Osteoblast (primary cell): Measurements from ENCODE around the gene DIO2. TPM values are rescaled to one million over a fixed set of nuclear protein-coding genes. Genes with fewer than 3 reads are reported as not detected.
A peak's percentile ranks its signal among the peaks of the same experiment; 100 is the strongest.

Source experiments
- DNase-seq: peaks from one replicate; pipeline ENCODE4 v3.0.0; 2011; ENCODE audit warnings: low spot score, mixed read lengths; ENCODE audit not compliant: insufficient read length; ENCODE audit errors: missing footprints
- H2AFZ ChIP-seq: 2 replicates; pipeline ENCODE4 v1.6.0; 2011; ENCODE audit warnings: mild to moderate bottlenecking, low read length
- H3K27ac ChIP-seq: 2 replicates; pipeline ENCODE4 v1.5.1; 2011; ENCODE audit warnings: mild to moderate bottlenecking, low read depth, low read length, moderate library complexity
- H3K27me3 ChIP-seq: 2 replicates; pipeline ENCODE4 v1.6.0; 2012; ENCODE audit warnings: mild to moderate bottlenecking, control low read depth, inconsistent platforms, low read length, moderate library complexity; ENCODE audit not compliant: insufficient read depth
- H3K36me3 ChIP-seq: 2 replicates; pipeline ENCODE4 v1.5.1; 2011; ENCODE audit warnings: mild to moderate bottlenecking, low read length, control low read depth, moderate library complexity; ENCODE audit not compliant: insufficient read depth
- H3K4me1 ChIP-seq: 2 replicates; pipeline ENCODE4 v1.5.1; 2011; ENCODE audit warnings: mild to moderate bottlenecking, low read length, control low read depth, moderate library complexity; ENCODE audit not compliant: insufficient read depth
- H3K4me2 ChIP-seq: 2 replicates; pipeline ENCODE4 v1.6.0; 2011; ENCODE audit warnings: mild to moderate bottlenecking, low read length; ENCODE audit not compliant: insufficient read depth
- H3K4me3 ChIP-seq: fragments of 200-600 bp; sonication (generic); 3 replicates; pipeline ENCODE4 v1.5.1; 2012; ENCODE audit warnings: mild to moderate bottlenecking, low read length, inconsistent platforms; ENCODE audit not compliant: insufficient read depth
- H3K79me2 ChIP-seq: 2 replicates; pipeline ENCODE4 v1.6.0; 2012; ENCODE audit warnings: mild to moderate bottlenecking, low read length, control low read depth, inconsistent platforms; ENCODE audit not compliant: insufficient read depth
- H3K9me3 ChIP-seq: 2 replicates; pipeline ENCODE4 v1.5.1; 2011; ENCODE audit warnings: low read depth, low read length, control low read depth
- H4K20me1 ChIP-seq: 2 replicates; pipeline ENCODE4 v1.6.0; 2012; ENCODE audit warnings: mild to moderate bottlenecking, low read length, control low read depth; ENCODE audit not compliant: insufficient read depth
- CTCF ChIP-seq: IDR thresholded peaks from 2 replicates; pipeline ENCODE4 v1.5.1; 2011; ENCODE audit warnings: mild to moderate bottlenecking, low read depth, low read length, moderate library complexity; ENCODE audit errors: extremely low read depth
- total RNA-seq: library from RNA; depleted of rRNA; stranded (reverse); fragments of >200 nt; gene quantifications from 2 replicates; pipeline ENCODE4 v1.2.3, GENCODE V29; 2012

DIO2 gene
- total RNA-seq, 1 donor, result 1.1 TPM

GRCh38 chr14:80215756-80216581 lies 4.7 kb upstream of the DIO2 start:
- Histone ChIP-seq H4K20me1 (no peaks in the 10 kb centered on the region), H3K4me1 (peaks cover 8% of the 10 kb centered on the region), H3K4me2 (peak overlapping the region; percentile 37), H3K4me3 (no peak overlapping the region), H3K9me3 (no peaks in the 10 kb centered on the region), H3K27me3 (no peaks in the 10 kb centered on the region), H3K27ac (peak overlapping the region; percentile 34), H3K36me3 (no peaks in the 10 kb centered on the region), H2AFZ (no peak overlapping the region), H3K79me2 (no peaks in the 10 kb centered on the region)
- TF ChIP-seq CTCF, result no peak
- DNase-seq, result peak; percentile 69

- Histone ChIP-seq H3K9me3 (no peaks in the 10 kb centered on the region), H3K27ac (no peak overlapping the region), H3K79me2 (no peaks in the 10 kb centered on the region), H3K4me3 (no peak overlapping the region), H2AFZ (no peak overlapping the region), H3K36me3 (no peaks in the 10 kb centered on the region), H3K27me3 (peaks cover 3% of the 10 kb centered on the region), H3K4me1 (peaks cover 11% of the 10 kb centered on the region), H4K20me1 (no peaks in the 10 kb centered on the region), H3K4me2 (no peak overlapping the region)
- DNase-seq, result no peak
- no peak for TF ChIP-seq CTCF
Measured at GRCh38 chr14:80215081-80215480, 3.8 kb upstream of the DIO2 start.

- no peaks in the 10 kb centered on the region for H3K36me3 ChIP-seq
- no peaks in the 10 kb centered on the region for H4K20me1 ChIP-seq
- no peaks in the 10 kb centered on the region for H3K9me3 ChIP-seq
- H3K27me3 ChIP-seq, result peaks cover 3% of the 10 kb centered on the region
- H3K79me2 ChIP-seq, result no peaks in the 10 kb centered on the region
- TF ChIP-seq CTCF, result peak; percentile 81
- DNase-seq, result peak; percentile 44
- H3K4me2 ChIP-seq, result no peak overlapping the region
- H3K4me3 ChIP-seq, result no peak overlapping the region
- H2AFZ ChIP-seq, result no peak overlapping the region
- H3K4me1 ChIP-seq, result peaks cover 11% of the 10 kb centered on the region
- no peak overlapping the region for H3K27ac ChIP-seq
Measured at GRCh38 chr14:80213602-80214001, 2.3 kb upstream of the DIO2 start.

- no peak overlapping the region for H3K27ac ChIP-seq
Measured at GRCh38 chr14:80212023-80212397, 706 bp upstream of the DIO2 start.

More at GRCh38 chr14:80212023-80212397, 706 bp upstream of the DIO2 start:
- no peak for TF ChIP-seq CTCF
- Histone ChIP-seq H2AFZ (peak overlapping the region; percentile 89), H3K4me1 (peaks cover 11% of the 10 kb centered on the region), H3K4me3 (peak overlapping the region; percentile 69), H3K79me2 (no peaks in the 10 kb centered on the region), H3K9me3 (no peaks in the 10 kb centered on the region), H3K4me2 (peak overlapping the region; percentile 95), H4K20me1 (no peaks in the 10 kb centered on the region), H3K27me3 (peaks cover 3% of the 10 kb centered on the region), H3K36me3 (no peaks in the 10 kb centered on the region)
- no peak for DNase-seq
